NCI-H2196 treated with DMSO at 0.1 percent for 48 hours (cell line): ENCODE measurements around the gene VAPA.
A peak's percentile ranks its signal among the peaks of the same experiment; 100 is the strongest.

ENCODE experiments used
- DNase-seq: peaks from one replicate; lab custom pipeline; 2025; ENCODE audit not compliant: unreplicated experiment; lab: John Stamatoyannopoulos, UW

Gene VAPA

GRCh38 chr18:9931678-9932077 is 17.9 kb downstream of the VAPA start:
- DNase-seq, result no peak

- DNase-seq, result no peak
Observed at GRCh38 chr18:9933865-9934264, 20.0 kb downstream of the VAPA start.

- no peak for DNase-seq
Observed at GRCh38 chr18:9934274-9934673, 20.5 kb downstream of the VAPA start.

GRCh38 chr18:9941103-9941502 is 27.3 kb downstream of the VAPA start:
- no peak for DNase-seq

GRCh38 chr18:9941660-9942059 is 27.8 kb downstream of the VAPA start:
- DNase-seq, result no peak

GRCh38 chr18:9943311-9943710 is 29.5 kb downstream of the VAPA start:
- no peak for DNase-seq

GRCh38 chr18:9944805-9945204 is 31.0 kb downstream of the VAPA start:
- no peak for DNase-seq

GRCh38 chr18:9946831-9947230 is 33.0 kb downstream of the VAPA start:
- DNase-seq, result no peak

GRCh38 chr18:9947248-9947647 is 33.4 kb downstream of the VAPA start:
- no peak for DNase-seq

GRCh38 chr18:9949315-9949714 is 35.5 kb downstream of the VAPA start:
- DNase-seq, result no peak

GRCh38 chr18:9949861-9950260 is 36.0 kb downstream of the VAPA start:
- no peak for DNase-seq

- DNase-seq, result no peak
Observed at GRCh38 chr18:9950289-9951016, 36.6 kb downstream of the VAPA start.

GRCh38 chr18:9951022-9951859 is 37.4 kb downstream of the VAPA start:
- peak; percentile 46 for DNase-seq

- no peak for DNase-seq
Observed at GRCh38 chr18:9952633-9953416, 39.0 kb downstream of the VAPA start.

- no peak for DNase-seq
Observed at GRCh38 chr18:9958861-9959399, 45.1 kb downstream of the VAPA start.

- no peak for DNase-seq
Observed at GRCh38 chr18:9959564-9959963, 45.7 kb downstream of the VAPA start.

- no peak for DNase-seq
Observed at GRCh38 chr18:9960258-9960904, 46.6 kb downstream of the VAPA start.

GRCh38 chr18:9961041-9961440 is 47.2 kb downstream of the VAPA start:
- DNase-seq, result no peak

- DNase-seq, result no peak
Observed at GRCh38 chr18:9965711-9966624, 52.2 kb downstream of the VAPA start.
